DMS 273 (cell line): ENCODE results near the gene MBP.

Source experiments
- DNase-seq: peaks from one replicate; lab custom pipeline; 2025; ENCODE audit not compliant: unreplicated experiment; lab: John Stamatoyannopoulos, UW

Gene MBP

GRCh38 chr18:77151772-77152520 is 19.4 kb upstream of the MBP start:
- no peak for DNase-seq

- no peak for DNase-seq
Measured at GRCh38 chr18:77151033-77151771, 18.6 kb upstream of the MBP start.

GRCh38 chr18:77150588-77150987 is 18.0 kb upstream of the MBP start:
- no peak for DNase-seq

GRCh38 chr18:77148289-77148688 is 15.7 kb upstream of the MBP start:
- no peak for DNase-seq

- DNase-seq = no peak
Measured at GRCh38 chr18:77147418-77147852, 14.9 kb upstream of the MBP start.

- DNase-seq = no peak
Measured at GRCh38 chr18:77146249-77147080, 13.9 kb upstream of the MBP start.

GRCh38 chr18:77145364-77145901 is 12.8 kb upstream of the MBP start:
- DNase-seq = no peak

- no peak for DNase-seq
Measured at GRCh38 chr18:77144451-77145118, 12.0 kb upstream of the MBP start.

- no peak for DNase-seq
Measured at GRCh38 chr18:77144046-77144445, 11.5 kb upstream of the MBP start.

- DNase-seq = no peak
Measured at GRCh38 chr18:77143196-77143595, 10.6 kb upstream of the MBP start.

GRCh38 chr18:77141401-77142118 is 9.0 kb upstream of the MBP start:
- peak; percentile 17 for DNase-seq

- DNase-seq = no peak
Measured at GRCh38 chr18:77140439-77141109, 8.0 kb upstream of the MBP start.

GRCh38 chr18:77140030-77140429 is 7.4 kb upstream of the MBP start:
- no peak for DNase-seq

GRCh38 chr18:77139619-77140018 is 7.0 kb upstream of the MBP start:
- no peak for DNase-seq

GRCh38 chr18:77138270-77138669 is 5.7 kb upstream of the MBP start:
- no peak for DNase-seq

- no peak for DNase-seq
Measured at GRCh38 chr18:77137851-77138250, 5.3 kb upstream of the MBP start.

- DNase-seq = no peak
Measured at GRCh38 chr18:77136871-77137665, 4.5 kb upstream of the MBP start.

GRCh38 chr18:77136076-77136718 is 3.6 kb upstream of the MBP start:
- no peak for DNase-seq
